ENCODE data around the gene CNFN. TPM values are rescaled to one million over a fixed set of nuclear protein-coding genes. Genes with fewer than 3 reads are reported as not detected.

CNFN gene
- not detected for total RNA-seq

DNA sequence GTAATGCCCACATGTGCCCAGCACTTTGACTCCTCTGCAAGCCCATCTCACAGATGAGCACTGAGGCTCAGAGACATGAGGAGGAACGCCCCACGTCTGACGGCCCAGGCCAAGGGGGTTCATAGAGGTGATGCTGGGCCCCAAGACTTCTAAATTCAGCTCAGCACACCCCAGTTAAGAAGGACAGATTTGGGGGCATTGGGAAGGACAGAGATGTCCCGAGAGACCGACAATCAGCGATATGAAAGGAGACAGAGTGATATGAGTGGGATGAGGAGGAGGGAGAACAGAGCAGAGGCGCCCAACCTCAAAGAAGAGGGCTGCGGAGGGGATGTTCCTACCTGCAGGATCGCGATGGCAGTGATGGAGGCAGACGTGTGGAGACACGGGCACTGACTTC, at the start of gene CNFN:
Gene CNFN, minus strand, starts transcription at position 399 of the 400 bp plus-strand sequence. CDS start 1,260 bp downstream, outside the sequence.

DNA sequence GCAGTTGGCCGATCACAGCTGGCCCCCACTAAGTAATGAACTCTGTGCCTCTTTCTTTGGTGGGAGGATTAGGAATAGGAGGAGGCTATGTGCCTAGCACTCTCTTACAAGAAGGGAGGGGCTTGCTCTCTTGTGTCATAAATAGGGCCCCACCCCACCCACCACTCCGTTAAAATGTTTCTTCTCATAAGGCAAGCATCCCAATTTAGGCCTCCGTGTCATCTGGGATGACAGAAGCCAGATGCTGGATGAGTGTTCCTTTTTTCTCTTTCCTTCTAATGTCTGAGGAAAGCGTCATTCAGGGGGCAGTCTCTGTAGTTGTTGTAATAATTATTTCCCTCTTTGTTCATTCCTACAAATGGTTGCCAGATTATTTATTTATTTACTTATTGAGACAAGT, 37.2 kb upstream of the CNFN start, which contains the start of gene LIPE:
Gene LIPE, minus strand, starts transcription at position 76 of the 400 bp plus-strand sequence. CDS start 239 bp downstream, outside the sequence.

Small RNA genes lying within 50 kb of the gene (small RNA-seq; reads per million reads assigned to genes)
- gene MIR8077 (ENCODE audit: low replicate concordance): not detected

Other genes starting within 250 kb of the CNFN start
- gene DEDD2, start 172.6 kb downstream of the CNFN start, total RNA-seq: 23.2 TPM
- gene ZNF526, start 170.0 kb downstream of the CNFN start, total RNA-seq: 6.9 TPM
- gene GSK3A, start 147.7 kb downstream of the CNFN start, total RNA-seq: 33.2 TPM
- 9.4 TPM for gene ERF, start 135.2 kb downstream of the CNFN start, total RNA-seq
- gene CIC, start 121.0 kb downstream of the CNFN start, total RNA-seq: 38.2 TPM
- 2.8 TPM for gene PRR19, start 88.2 kb downstream of the CNFN start, total RNA-seq
- gene PAFAH1B3, start 87.7 kb downstream of the CNFN start, total RNA-seq: 203 TPM
- 77.6 TPM for gene TMEM145, start 77.0 kb downstream of the CNFN start, total RNA-seq
- gene MEGF8, start 64.7 kb downstream of the CNFN start, total RNA-seq: 54.8 TPM
- 11.0 TPM for gene LIPE, start 37.1 kb upstream of the CNFN start, total RNA-seq
- gene CXCL17, start 52.6 kb upstream of the CNFN start, total RNA-seq: not detected
- gene CEACAM1, start 138.2 kb upstream of the CNFN start, total RNA-seq: not detected
- not detected for gene CEACAM8, start 204.6 kb upstream of the CNFN start, total RNA-seq